Measurements from ENCODE around the gene SDC4.
A peak's percentile ranks its signal among the peaks of the same experiment; 100 is the strongest.

The SDC4 gene

DNA sequence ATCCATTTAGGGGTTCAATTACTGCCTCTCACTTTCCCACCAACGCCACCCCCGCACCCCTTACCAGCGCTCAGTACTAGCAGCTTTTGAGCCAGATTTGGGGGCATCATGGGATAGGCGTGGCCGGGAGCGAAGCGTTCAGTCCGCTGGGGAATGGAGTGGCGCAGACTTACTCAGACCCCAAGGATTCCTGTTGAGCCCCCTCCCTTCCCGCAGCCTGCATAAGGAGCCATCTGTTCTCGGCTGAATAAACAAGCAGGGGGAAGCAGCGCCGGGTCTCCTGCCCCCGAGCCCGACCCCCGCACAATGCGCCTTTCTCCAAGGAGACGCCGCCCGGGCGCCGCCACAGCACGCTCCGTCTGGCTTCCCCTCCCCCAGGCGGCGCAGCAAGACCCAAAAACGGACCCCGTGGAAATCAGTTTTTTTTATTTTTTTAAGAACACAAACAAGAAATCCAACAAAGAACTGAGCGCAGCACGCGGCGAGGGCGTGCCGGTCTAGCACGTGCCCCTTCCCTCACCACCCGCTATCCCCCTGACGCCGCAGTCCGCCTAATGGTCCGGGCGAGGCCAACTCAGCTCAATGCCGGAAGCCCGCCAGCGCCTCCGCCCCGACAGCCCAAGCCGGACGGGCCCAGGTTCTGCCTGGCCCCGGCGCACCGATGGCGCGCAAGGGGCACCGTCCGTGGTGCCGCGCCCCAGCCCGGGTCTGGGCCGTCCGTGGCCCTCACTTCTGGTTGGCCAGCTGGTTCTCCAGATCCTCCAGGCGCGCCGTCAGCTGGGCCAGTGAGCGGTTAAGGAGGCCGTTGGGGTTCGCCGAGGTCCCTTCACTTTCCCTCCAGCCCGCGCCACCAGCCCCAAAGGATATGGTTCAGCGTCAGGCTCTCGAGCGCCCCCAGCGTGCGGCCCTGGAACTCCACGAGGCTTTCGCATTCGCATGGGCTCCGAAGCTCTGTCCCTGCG is 54.9 kb downstream of the SDC4 start:
- peak; percentile 71 for DNase-seq

DNA sequence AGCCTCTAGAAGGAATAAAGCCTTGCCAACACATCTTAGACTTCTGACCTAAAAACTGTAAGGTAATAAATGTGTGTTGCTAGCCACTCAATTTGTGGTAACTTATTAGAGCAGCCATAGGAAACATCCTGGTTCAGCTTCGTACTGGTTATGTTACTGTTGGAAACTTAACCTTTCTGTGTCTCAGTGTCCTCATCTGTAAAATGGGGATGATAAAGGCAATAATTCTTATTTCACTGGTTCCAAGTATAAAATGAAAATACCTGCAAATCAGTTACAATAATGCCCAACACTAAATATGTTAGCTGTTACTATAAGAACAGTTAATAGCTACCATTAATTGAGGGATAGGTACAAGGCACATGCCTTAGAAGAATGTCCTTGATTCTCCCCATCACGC is 55.9 kb downstream of the SDC4 start:
- no peak for DNase-seq

DNA sequence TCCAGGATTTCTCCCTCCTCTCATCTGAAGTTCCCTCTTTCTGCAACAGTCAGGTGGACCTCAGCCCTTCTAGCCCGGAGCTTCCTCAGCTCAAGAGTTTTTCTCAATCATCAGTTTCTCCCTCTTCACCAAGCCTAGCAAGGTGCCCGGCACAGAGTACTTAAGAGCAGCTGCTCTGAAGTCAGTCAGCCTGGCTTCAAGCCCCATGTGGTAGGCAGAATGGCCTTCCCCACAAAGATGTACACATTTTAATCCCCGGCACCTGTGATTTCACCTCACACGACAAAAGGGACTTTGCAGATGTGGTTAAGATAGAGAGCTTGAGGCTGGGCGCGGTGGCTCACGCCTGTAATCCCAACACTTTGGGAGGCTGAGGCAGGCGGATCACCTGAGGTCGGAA is 56.7 kb downstream of the SDC4 start:
- no peak for DNase-seq

DNA sequence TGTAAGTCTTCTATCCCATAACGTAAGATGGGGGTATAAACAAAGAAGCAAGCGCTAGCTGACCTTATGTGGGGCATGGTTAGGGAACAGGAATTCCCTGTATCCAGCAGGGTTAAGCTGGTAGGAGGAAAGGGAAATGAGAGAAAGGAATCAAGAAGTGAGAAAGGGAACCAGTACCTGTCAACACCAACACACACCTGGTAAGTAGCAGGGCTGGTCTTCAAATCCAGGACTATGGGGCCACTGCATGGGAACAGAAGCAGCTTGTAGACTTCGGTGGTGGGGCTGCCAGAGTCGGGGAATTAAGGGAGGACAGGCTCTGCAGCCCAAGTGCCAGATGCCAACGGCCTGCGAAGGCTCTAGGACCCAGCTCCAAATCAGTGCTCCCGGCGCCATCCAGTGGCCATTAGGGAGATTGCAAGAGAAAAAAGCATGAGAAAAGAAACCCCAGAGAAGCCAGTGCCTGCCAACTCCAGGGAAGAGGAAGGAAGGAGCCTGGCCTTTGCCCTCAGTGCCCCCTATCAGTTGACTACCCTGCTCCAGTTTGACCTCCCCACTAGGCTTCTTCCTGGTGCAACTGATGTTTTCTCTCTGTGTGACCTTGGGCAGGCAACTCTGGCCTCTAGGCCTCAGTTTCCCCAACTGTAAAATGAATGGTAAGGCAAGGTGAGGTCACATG is 57.4 kb downstream of the SDC4 start:
- peak; percentile 60 for DNase-seq

DNA sequence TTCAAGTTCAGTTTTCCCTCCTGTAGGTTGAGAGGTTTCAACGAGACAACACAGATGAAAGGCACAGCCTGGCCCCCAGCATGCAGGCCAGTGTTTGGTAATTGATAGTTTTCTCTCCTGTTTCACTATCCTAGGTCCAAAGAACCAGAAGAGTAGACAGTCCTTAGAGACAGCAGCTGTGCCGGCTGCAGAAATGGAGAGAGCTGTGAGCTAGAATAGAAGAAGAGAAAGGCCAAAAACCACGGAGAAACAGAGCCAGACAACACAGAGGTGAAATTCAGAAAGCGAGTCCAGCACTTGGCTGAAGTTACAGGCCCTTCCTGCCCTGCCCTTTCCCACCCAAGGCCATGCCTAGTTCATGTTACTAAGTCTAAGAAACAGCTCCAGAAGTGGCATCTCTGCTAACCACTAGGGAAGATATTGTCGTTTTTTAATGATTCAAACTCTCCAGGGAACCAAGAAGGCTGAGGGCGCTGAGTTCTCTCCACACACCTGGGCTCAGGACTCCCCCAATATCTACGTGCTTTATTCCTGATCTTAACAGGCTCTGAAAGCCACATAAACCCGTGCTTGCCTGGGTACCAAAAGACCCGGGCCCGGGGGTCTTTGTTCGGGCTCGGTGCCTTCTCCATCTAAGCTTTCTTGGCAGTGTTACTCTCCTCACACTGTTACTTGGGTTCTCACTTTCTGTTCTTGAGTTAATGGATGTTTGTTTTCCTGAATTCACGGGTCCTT is 58.1 kb downstream of the SDC4 start:
- no peak for DNase-seq

DNA sequence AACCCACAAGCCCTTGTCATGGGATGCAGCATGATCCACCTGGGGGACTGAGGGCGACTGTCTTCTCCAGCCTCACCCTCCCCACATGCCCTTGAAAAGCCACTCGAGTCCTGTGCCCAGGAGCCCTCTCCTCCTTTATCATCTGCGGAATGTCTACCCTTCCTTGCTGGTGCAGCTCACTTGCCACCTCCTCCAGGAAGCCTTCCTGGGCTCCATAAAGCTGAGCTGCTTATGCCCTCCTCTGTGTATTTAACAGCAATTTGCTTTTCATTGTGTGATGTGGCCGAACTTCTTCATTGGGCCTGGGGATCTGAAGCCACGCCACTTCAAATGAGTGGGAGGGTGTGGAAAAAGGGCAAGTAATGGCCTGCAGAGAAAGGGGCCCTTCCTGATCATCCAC is 59.4 kb downstream of the SDC4 start:
- DNase-seq = no peak

DNA sequence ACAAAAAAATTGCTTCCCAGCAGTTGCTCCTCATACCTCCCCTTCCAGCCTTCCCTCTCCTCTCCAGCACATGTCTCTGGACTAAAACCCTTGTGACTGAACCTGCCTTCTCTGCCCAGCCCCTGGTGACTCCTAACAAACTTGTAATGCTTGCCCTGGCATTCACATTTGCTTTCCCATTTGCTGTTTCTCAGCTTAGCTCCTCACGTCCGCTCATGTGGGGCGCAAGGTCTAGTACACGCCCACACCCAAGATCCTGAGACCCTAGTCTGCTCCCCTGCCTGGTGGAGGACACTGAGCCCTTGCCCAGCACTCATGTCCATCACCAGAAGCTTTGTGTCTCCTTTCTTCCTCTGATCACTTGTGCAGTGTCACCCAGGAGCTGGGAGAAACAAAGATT is 59.8 kb downstream of the SDC4 start:
- no peak for DNase-seq

DNA sequence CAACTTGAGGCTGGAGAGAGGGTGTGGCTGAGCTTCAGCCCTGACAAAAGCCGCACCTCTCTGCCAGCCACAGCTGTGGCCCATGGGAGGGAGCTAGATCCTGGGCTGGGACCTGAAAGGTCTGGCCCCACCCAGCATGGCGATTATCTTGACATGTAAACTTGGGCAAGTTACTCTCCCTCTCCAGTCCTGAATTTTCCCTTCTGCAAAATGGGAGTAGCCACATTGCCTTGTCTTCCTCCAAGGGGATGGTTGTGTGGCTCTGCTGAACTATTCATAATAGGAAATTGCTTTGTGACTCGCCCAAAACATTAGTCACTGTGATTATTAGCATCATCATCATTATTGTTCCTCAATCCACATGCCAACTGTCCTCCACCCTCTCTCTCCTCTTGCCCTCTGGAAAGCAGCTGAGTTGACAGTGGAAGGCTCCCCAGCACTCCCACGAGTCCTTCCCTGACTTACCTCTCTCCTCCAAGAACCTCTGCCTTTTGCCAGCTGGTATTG is 64.6 kb downstream of the SDC4 start:
- DNase-seq = no peak

DNA sequence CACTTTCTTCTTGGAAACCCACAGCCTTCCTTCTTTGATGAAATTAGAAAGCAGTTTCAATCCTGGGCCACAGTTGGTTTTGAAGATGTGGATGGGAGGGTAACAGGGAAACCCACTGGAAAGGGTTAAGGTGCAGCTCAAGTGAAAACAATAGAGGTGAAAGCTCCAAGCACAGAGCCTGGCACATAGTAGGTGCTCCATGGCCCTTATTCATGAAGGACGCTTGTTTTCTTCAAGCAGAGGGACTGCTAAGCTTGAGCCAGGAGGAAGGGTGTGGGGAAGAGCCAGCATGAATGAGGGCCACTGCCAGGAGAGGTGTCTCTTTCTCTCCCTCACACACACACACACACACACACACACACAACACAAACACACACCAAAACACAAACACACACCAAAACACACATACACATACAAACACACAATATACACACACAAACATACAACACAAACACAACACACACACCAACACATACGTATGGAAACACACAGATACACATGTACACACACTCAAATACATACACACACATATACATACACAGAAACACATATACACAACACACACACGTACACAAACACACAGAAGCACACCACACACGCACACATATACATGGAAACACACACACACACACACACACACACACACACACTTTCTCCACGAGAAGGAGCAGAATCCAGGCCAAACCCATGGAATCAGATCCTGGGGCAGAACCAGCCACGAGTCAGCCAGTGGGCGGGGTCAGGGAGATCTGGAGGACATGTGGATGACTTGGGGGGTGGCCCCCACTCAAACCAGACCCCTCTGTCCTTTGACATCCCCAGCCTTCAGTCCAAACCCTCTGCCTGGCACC is 65.3 kb downstream of the SDC4 start:
- no peak for DNase-seq

DNA sequence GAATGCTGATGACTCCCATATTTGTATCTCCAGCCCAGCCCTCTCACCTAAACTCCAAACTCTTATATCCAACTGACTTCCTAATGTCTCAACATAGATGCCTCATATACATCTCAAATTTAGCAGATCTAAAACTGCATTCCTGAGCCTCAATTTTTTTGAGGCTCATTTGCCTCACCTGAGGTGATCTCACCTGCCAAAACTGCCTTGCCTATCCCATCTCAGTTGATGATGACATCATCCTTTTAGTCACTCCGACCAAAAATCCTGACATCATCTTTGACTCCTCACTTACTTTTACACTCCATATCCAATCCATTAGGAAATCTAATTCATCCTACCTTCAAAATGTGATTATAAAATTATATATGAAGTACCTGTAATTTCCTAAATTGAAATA is 68.2 kb downstream of the SDC4 start:
- DNase-seq = no peak

DNA sequence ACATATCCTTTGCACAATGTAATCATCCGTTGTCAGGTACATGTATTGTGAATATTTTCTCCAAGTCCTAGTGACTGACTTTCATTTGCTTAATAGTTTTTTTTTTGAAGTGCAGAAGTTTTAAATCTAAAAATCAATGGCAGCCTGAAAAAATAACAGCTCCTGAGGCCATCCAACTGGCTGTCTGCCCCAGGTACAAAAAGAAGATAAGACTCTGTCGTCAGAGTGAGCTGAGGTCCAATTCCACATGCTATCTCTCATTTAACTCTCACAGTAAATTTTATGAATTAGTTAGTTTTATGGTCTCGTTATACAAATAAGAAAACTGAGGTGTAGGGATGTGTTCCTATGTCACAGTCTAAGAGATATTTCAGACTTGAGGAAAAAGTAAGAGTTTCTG is 72.9 kb downstream of the SDC4 start:
- DNase-seq = no peak

Measured in CD4-positive, alpha-beta T cell treated with Interleukin-15 for 1 hour (primary cell).